GM23338 (cell line): Measurements from ENCODE around the gene TMEM208. TPM values are rescaled to one million over a fixed set of nuclear protein-coding genes. Genes with fewer than 3 reads are reported as not detected.
A peak's percentile ranks its signal among the peaks of the same experiment; 100 is the strongest.

Source experiments
- ATAC-seq: fragments of 200-7000 bp; cut with Tn5 transposase; 3 replicates; pipeline ENCODE4 v1.9.1; 2020
- DNase-seq: peaks from one replicate; pipeline ENCODE4 v3.0.0-alpha.2; 2015; ENCODE audit warnings: low spot score
- H2AFZ ChIP-seq: fragments of 200-600 bp; sonication (generic); 2 replicates; pipeline ENCODE4 v1.8.0; 2016; ENCODE audit warnings: antibody characterized with exemption, mild to moderate bottlenecking, moderate library complexity
- H3F3A ChIP-seq: fragments of 200-600 bp; sonication (generic); replicated peaks from 2 replicates; pipeline ENCODE4 v1.8.0; 2017; ENCODE audit warnings: antibody characterized with exemption, mixed run types, low read depth
- H3K27ac ChIP-seq: fragments of 200-600 bp; sonication (generic); 2 replicates; pipeline ENCODE4 v1.6.1; 2016; ENCODE audit warnings: low read depth
- H3K27me3 ChIP-seq: fragments of 200-600 bp; sonication (generic); 2 replicates; pipeline ENCODE4 v1.8.0; 2016; ENCODE audit warnings: mild to moderate bottlenecking, mixed run types, moderate library complexity; ENCODE audit not compliant: insufficient read depth
- H3K36me3 ChIP-seq: fragments of 200-600 bp; sonication (generic); 2 replicates; pipeline ENCODE4 v1.8.0; 2016; ENCODE audit warnings: mild to moderate bottlenecking; ENCODE audit not compliant: insufficient read depth
- H3K4me1 ChIP-seq: fragments of 200-600 bp; sonication (generic); 2 replicates; pipeline ENCODE4 v1.8.0; 2016; ENCODE audit warnings: mild to moderate bottlenecking, moderate library complexity; ENCODE audit not compliant: insufficient read depth
- H3K4me2 ChIP-seq: fragments of 200-600 bp; sonication (generic); 2 replicates; pipeline ENCODE4 v1.7.1; 2017; ENCODE audit warnings: mixed run types
- H3K4me3 ChIP-seq: fragments of 200-600 bp; sonication (generic); 2 replicates; pipeline ENCODE4 v1.6.1; 2016; ENCODE audit warnings: mixed run types
- H3K79me2 ChIP-seq: fragments of 200-600 bp; sonication (generic); replicated peaks from 2 replicates; pipeline ENCODE4 v1.8.0; 2017; ENCODE audit warnings: mild to moderate bottlenecking; ENCODE audit not compliant: insufficient read depth
- H3K9me2 ChIP-seq: fragments of 200-600 bp; sonication (generic); 2 replicates; pipeline ENCODE4 v1.8.0; 2017; ENCODE audit not compliant: insufficient read depth
- H4K20me1 ChIP-seq: fragments of 200-600 bp; sonication (generic); replicated peaks from 2 replicates; pipeline ENCODE4 v1.8.0; 2017; ENCODE audit warnings: mild to moderate bottlenecking; ENCODE audit not compliant: insufficient read depth
- H3K27ac Mint-ChIP-seq: 2 replicates; pipeline ENCODE4 v1.8.0; 2020; ENCODE audit warnings: inconsistent platforms, mild to moderate bottlenecking, moderate library complexity, mixed read lengths
- H3K27me3 Mint-ChIP-seq: 3 replicates; pipeline ENCODE4 v1.8.0; 2022; ENCODE audit warnings: low read depth, mild to moderate bottlenecking, moderate library complexity, mixed read lengths, inconsistent platforms; ENCODE audit not compliant: insufficient read depth, poor library complexity
- H3K36me3 Mint-ChIP-seq: 3 replicates; pipeline ENCODE4 v1.8.0; 2021; ENCODE audit warnings: low read depth, mild to moderate bottlenecking, inconsistent platforms, moderate library complexity, mixed read lengths
- H3K4me1 Mint-ChIP-seq: 3 replicates; pipeline ENCODE4 v1.8.0; 2020; ENCODE audit warnings: mild to moderate bottlenecking, inconsistent platforms, mixed read lengths
- H3K4me3 Mint-ChIP-seq: 3 replicates; pipeline ENCODE4 v1.8.0; 2021; ENCODE audit warnings: moderate library complexity, mild to moderate bottlenecking, inconsistent platforms, mixed read lengths
- H3K9me3 Mint-ChIP-seq: 3 replicates; pipeline ENCODE4 v1.8.0; 2020; ENCODE audit warnings: moderate library complexity, mild to moderate bottlenecking, inconsistent platforms, mixed read lengths
- ETS1 ChIP-seq: IDR thresholded peaks from 2 replicates; pipeline ENCODE4 v1.6.1; 2016; ENCODE audit warnings: antibody characterized with exemption
- EZH2 ChIP-seq: fragments of 200-600 bp; sonication (generic); IDR thresholded peaks from one replicate; pipeline ENCODE4 v1.8.0; 2017; ENCODE audit warnings: antibody characterized with exemption, mild to moderate bottlenecking, low read depth; ENCODE audit not compliant: unreplicated experiment
- EZH2phosphoT487 ChIP-seq: fragments of 200-600 bp; sonication (generic); IDR thresholded peaks from one replicate; pipeline ENCODE4 v1.8.1; 2018; ENCODE audit warnings: antibody characterized with exemption; ENCODE audit not compliant: unreplicated experiment
- JUNB ChIP-seq: IDR thresholded peaks from one replicate; pipeline ENCODE4 v1.6.1; 2016; ENCODE audit warnings: antibody characterized with exemption; ENCODE audit not compliant: unreplicated experiment
- NANOG ChIP-seq: IDR thresholded peaks from 2 replicates; pipeline ENCODE4 v1.6.1; 2016; ENCODE audit warnings: antibody characterized with exemption, borderline replicate concordance
- POLR2AphosphoS5 ChIP-seq: IDR thresholded peaks from 2 replicates; pipeline ENCODE4 v1.6.1; 2016; ENCODE audit warnings: antibody characterized with exemption, low read depth
- ZNF114 ChIP-seq: fragments of 250-450 bp; sonication (Bioruptor Pico); IDR thresholded peaks from 2 replicates; pipeline ENCODE4 v1.5.0; 2020; ENCODE audit warnings: mild to moderate bottlenecking, moderate library complexity
- ZNF462 ChIP-seq: fragments of 250-450 bp; sonication (Bioruptor Pico); IDR thresholded peaks from 2 replicates; pipeline ENCODE4 v1.5.0; 2020; ENCODE audit warnings: mild to moderate bottlenecking, moderate library complexity
- polyA plus RNA-seq: library from polyadenylated mRNA; unstranded; fragments of >200 nt; fragmentation: Nextera tagmentation; extraction: Ambion mirVana; gene quantifications from 2 replicates; pipeline ENCODE4 v1.2.1, GENCODE V29; 2016
- total RNA-seq: library from RNA; depleted of rRNA; stranded (reverse); fragments of >200 nt; shearing (Covaris generic); gene quantifications from 2 replicates; pipeline ENCODE4 v1.2.3, GENCODE V29; 2014
- TF ChIP-seq, protein P1 (sequence below), 2 experiments: fragments of 200-600 bp in 1 of 2; sonication (generic) in 1 of 2; conservative IDR thresholded peaks; 2 replicates each; pipeline versions ENCODE4 v1.5.1 to v1.6.1; 2016 to 2017; ENCODE audit warnings: antibody characterized with exemption in 2 of 2, low read depth in 2 of 2, mild to moderate bottlenecking in 2 of 2, moderate library complexity in 1 of 2

Gene TMEM208
- total and polyA plus RNA-seq, 2 experiments from 2014 or later: 23.2 to 82.3 TPM

- TF ChIP-seq ZNF462 (CRISPR knock-in tag) (no peak), ETS1 (no peak), EZH2 (no peak), POLR2AphosphoS5 (no peak), ZNF114 (no peak), NANOG (no peak), EZH2phosphoT487 (no peak), JUNB (no peak)
These were observed 7.3 kb downstream of the TMEM208 start (continued) for GRCh38 chr16:67234180-67234597.

GRCh38 chr16:67235816-67236562, 9.1 kb downstream of the TMEM208 start:
- Histone ChIP-seq H3K4me2 (no peak overlapping the region), H3K4me3 (no peak overlapping the region), H3K27ac (no peak overlapping the region), H3K36me3 (peaks cover 6% of the 10 kb centered on the region; the same call in 1 of the 2 replicates), H3K27me3 (no peaks in the 10 kb centered on the region), H3K4me1 (no peaks in the 10 kb centered on the region), H3K9me2 (no peaks in the 10 kb centered on the region), H3K79me2 (no peaks in the 10 kb centered on the region; the same call in 1 of the 2 replicates), H3F3A (0 out of 2 replicates have a peak, but pooled peaks cover 9% of the 10 kb centered on the region), H2AFZ (no peak overlapping the region), H4K20me1 (no peaks in the 10 kb centered on the region)
- ATAC-seq (no peak), DNase-seq (no peak)
- Mint-ChIP-seq H3K27me3 (peaks cover 7% of the 10 kb centered on the region), H3K36me3 (peaks cover 60% of the 10 kb centered on the region), H3K27ac (peak overlapping the region; percentile 75; the same call in 1 of the 2 replicates), H3K4me1 (peaks cover 20% of the 10 kb centered on the region; the same call in 2 of the 3 replicates), H3K4me3 (peak overlapping the region; percentile 38; the same call in 1 of the 3 replicates), H3K9me3 (no peaks in the 10 kb centered on the region; the same call in 2 of the 3 replicates)
- TF ChIP-seq, protein P1, sequence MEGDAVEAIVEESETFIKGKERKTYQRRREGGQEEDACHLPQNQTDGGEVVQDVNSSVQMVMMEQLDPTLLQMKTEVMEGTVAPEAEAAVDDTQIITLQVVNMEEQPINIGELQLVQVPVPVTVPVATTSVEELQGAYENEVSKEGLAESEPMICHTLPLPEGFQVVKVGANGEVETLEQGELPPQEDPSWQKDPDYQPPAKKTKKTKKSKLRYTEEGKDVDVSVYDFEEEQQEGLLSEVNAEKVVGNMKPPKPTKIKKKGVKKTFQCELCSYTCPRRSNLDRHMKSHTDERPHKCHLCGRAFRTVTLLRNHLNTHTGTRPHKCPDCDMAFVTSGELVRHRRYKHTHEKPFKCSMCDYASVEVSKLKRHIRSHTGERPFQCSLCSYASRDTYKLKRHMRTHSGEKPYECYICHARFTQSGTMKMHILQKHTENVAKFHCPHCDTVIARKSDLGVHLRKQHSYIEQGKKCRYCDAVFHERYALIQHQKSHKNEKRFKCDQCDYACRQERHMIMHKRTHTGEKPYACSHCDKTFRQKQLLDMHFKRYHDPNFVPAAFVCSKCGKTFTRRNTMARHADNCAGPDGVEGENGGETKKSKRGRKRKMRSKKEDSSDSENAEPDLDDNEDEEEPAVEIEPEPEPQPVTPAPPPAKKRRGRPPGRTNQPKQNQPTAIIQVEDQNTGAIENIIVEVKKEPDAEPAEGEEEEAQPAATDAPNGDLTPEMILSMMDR (conservative IDR thresholded peaks at IDR 0.05; ENCODE audit: low read depth in 2 of 2): no peak
- TF ChIP-seq ZNF114: no peak
